ENCODE data around the gene PRXL2C. TPM values are rescaled to one million over a fixed set of nuclear protein-coding genes. Genes with fewer than 3 reads are reported as not detected.
A peak's percentile ranks its signal among the peaks of the same experiment; 100 is the strongest.

The PRXL2C gene
- total RNA-seq, 1 experiment from 2014 or later = 15.2 TPM

DNA sequence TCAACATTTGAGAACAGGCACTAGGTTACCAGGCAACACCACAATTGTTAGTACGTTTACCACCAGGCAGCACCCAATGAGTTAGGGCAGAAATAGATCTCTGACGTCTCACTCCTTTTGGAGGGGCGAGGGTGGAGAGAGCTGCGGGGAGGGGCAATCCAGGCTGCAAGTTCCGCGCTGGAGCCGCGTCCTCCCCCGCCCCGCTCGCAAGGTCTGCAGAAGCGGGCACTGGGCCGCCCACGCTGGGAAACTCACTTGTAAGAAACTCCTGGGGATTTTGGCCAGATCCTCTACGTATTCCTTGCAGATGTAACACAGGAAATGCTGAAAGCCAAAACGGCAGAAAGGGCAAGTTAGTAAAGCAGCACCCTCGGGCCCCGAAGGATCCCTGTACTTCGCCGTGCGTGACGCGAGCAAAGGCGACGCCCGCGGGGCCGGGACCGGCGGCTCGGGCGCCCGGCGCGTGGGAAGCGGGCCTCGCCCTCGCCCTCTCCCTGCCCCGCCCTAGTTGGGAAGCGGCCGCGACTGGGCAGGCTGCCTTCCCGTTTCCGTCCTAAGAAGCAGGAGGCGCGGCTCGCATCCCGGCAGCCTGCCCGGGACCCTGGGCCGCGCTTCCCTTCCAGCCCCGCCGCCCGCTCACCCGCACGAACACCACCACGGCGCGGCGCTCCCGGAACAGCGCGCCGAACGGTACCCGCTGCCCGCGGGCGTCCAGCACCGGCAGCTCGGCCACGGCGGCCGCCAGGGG lies 493 bp downstream of the PRXL2C start:
- no peaks in the 10 kb centered on the region for H3K9me2 ChIP-seq (replicated peaks; ENCODE audit: low read length)
- peak overlapping the region; percentile 85 for H3K4me3 ChIP-seq (ENCODE audit: low read length)
- CTCF ChIA-PET = no interaction called here
- POLR2A ChIA-PET (ENCODE audit: unreplicated experiment) = interaction anchor here (1.2 kb wide), 1 partner anchor 205 kb away, joined by 8 read pairs; the partner anchor contains the start of gene HABP4
- peaks cover 17% of the 10 kb centered on the region; the same call in 1 of the 2 replicates for H3K4me1 ChIP-seq (ENCODE audit: insufficient read depth, low read length)
- H3F3A ChIP-seq (ENCODE audit: low read length, unreplicated experiment) = no peaks in the 10 kb centered on the region
- peak overlapping the region; percentile 86 for H2AFZ ChIP-seq (ENCODE audit: low read length)
- H3K9me3 ChIP-seq (ENCODE audit: low read length) = no peaks in the 10 kb centered on the region
- intact Hi-C loops (cut with micrococcal nuclease) = loop anchor here (5.0 kb wide), 1 partner anchor 327 kb away; no protein-coding TSS in a partner anchor
- BruUV-seq (replicated peaks) = no TSS peak
- H3K27ac ChIP-seq (ENCODE audit: low read length) = peak overlapping the region; percentile 86
- peak overlapping the region; percentile 85 for H3K9ac ChIP-seq (ENCODE audit: low read length)
- 0 out of 2 replicates have a peak, but pooled peaks cover 6% of the 10 kb centered on the region for H3K79me2 ChIP-seq (ENCODE audit: low read length)
- peak; percentile 55 for DNase-seq
- peak overlapping the region; percentile 86 for H3K4me2 ChIP-seq (ENCODE audit: low read length)
- peak; percentile 71 for ATAC-seq
- no peaks in the 10 kb centered on the region for H4K20me1 ChIP-seq (ENCODE audit: low read length)
- H3K36me3 ChIP-seq (ENCODE audit: low read depth, low read length) = peaks cover 13% of the 10 kb centered on the region; the same call in 1 of the 2 replicates
- H3K27me3 ChIP-seq (ENCODE audit: low read length) = no peaks in the 10 kb centered on the region
- TF ChIP-seq EZH2phosphoT487 (IDR thresholded peaks at IDR 0.05; ENCODE audit: borderline replicate concordance, low read length) (peak; percentile 41; the same call in 1 of the 2 replicates), CTCF (conservative IDR thresholded peaks at IDR 0.05; ENCODE audit: low read depth, low read length) (no peak), EZH2 (IDR thresholded peaks at IDR 0.05; ENCODE audit: low read length, unreplicated experiment) (no peak)

GRCh38 chr9:96651626-96652025 lies 3.5 kb downstream of the PRXL2C start:
- H3K79me2 ChIP-seq (ENCODE audit: low read length) = 0 out of 2 replicates have a peak, but pooled peaks cover 6% of the 10 kb centered on the region
- H4K20me1 ChIP-seq (ENCODE audit: low read length) = no peaks in the 10 kb centered on the region
- no peak overlapping the region for H2AFZ ChIP-seq (ENCODE audit: low read length)
- H3F3A ChIP-seq (ENCODE audit: low read length, unreplicated experiment) = no peaks in the 10 kb centered on the region
- ChIA-PET CTCF (no interaction called here), POLR2A (ENCODE audit: unreplicated experiment) (no interaction called here)
- H3K9me3 ChIP-seq (ENCODE audit: low read length) = no peaks in the 10 kb centered on the region
- no peak overlapping the region for H3K27ac ChIP-seq (ENCODE audit: low read length)
- TF ChIP-seq EZH2 (IDR thresholded peaks at IDR 0.05; ENCODE audit: low read length, unreplicated experiment) (no peak), CTCF (conservative IDR thresholded peaks at IDR 0.05; ENCODE audit: low read depth, low read length) (peak; percentile 73)
- peak; percentile 61 for DNase-seq
- peaks cover 12% of the 10 kb centered on the region; the same call in 1 of the 2 replicates for H3K4me1 ChIP-seq (ENCODE audit: insufficient read depth, low read length)
- BruUV-seq (replicated peaks) = no TSS peak
- H3K27me3 ChIP-seq (ENCODE audit: low read length) = no peaks in the 10 kb centered on the region
- no peaks in the 10 kb centered on the region for H3K9me2 ChIP-seq (replicated peaks; ENCODE audit: low read length)
- H3K36me3 ChIP-seq (ENCODE audit: low read depth, low read length) = peaks cover 15% of the 10 kb centered on the region; the same call in 1 of the 2 replicates
- intact Hi-C loops (cut with micrococcal nuclease) = loop anchor here (1.0 to 5.0 kb wide), 4 partner anchors 35 to 324 kb away; no protein-coding TSS in a partner anchor
- H3K4me3 ChIP-seq (ENCODE audit: low read length) = no peak overlapping the region
- ATAC-seq = no peak
- H3K9ac ChIP-seq (ENCODE audit: low read length) = no peak overlapping the region
- H3K4me2 ChIP-seq (ENCODE audit: low read length) = no peak overlapping the region
